K562 (cell line): ENCODE measurements around the gene TLE4. TPM values are rescaled to one million over a fixed set of nuclear protein-coding genes. Genes with fewer than 3 reads are reported as not detected.

Source experiments
- ATAC-seq: fragments of 200-7000 bp; cut with Tn5 transposase; 3 replicates; pipeline ENCODE4 v1.9.1; 2020; ENCODE audit warnings: moderate library complexity
- BruUV-seq: library from RNA; stranded (reverse); fragments of 400-500 nt; replicated peaks from 2 replicates; lab custom pipeline; 2021; lab: Mats Ljungman, UMichigan
- CTCF ChIA-PET: fragments of 300-600 bp; formaldehyde crosslinking; extraction: SDS; loops from one replicate; lab custom pipeline; 2021; ENCODE audit warnings: low intra/inter-chr PET ratio; lab: Yijun Ruan, JAX
- POLR2A ChIA-PET: fragments of 300-600, 350-650 bp; sonication (Branson Sonifier 250); formaldehyde crosslinking; extraction: SDS; loops from one replicate; lab custom pipeline; 2021; ENCODE audit warnings: antibody characterized with exemption, inconsistent platforms; lab: Yijun Ruan, JAX
- DNase-seq, 4 experiments: peaks; one replicate each; pipeline versions ENCODE4 v3.0.0 to v3.0.0-alpha.2; 2011 to 2018; ENCODE audit warnings: low spot score in 3 of 4, mixed read lengths in 3 of 4; ENCODE audit errors: extremely low read depth in 1 of 4
- FAIRE-seq: peaks from 2 replicates; lab custom pipeline; 2011; peaks lifted over from hg19 to GRCh38; lab: Jason Lieb, UNC
- H2AFZ ChIP-seq: 2 replicates; pipeline ENCODE4 v1.6.0; 2011; ENCODE audit warnings: low read depth, low read length, control low read depth, inconsistent platforms
- H3K27ac ChIP-seq: fragments of 200-600 bp; 3 replicates; pipeline ENCODE4 v1.8.0; 2011; ENCODE audit warnings: low read depth, mild to moderate bottlenecking, control low read depth, inconsistent platforms, low read length, moderate library complexity, mixed read lengths; ENCODE audit errors: extremely low read depth
- H3K27me3 ChIP-seq, 2 experiments: fragments of 300-600 bp in 1 of 2; 2 replicates in 1 of 2; 3 replicates in 1 of 2; pipeline versions ENCODE4 v1.6.0 to v1.8.0; 2011; ENCODE audit warnings: inconsistent platforms in 2 of 2, low read length in 2 of 2, mild to moderate bottlenecking in 1 of 2, mixed read lengths in 1 of 2, moderate library complexity in 1 of 2; ENCODE audit not compliant: control insufficient read depth in 2 of 2, insufficient read depth in 2 of 2
- H3K36me3 ChIP-seq: fragments of 300-600 bp; 3 replicates; pipeline ENCODE4 v1.8.0; 2011; ENCODE audit warnings: mild to moderate bottlenecking, low read length, inconsistent platforms; ENCODE audit not compliant: control insufficient read depth, insufficient read depth
- H3K4me1 ChIP-seq, 2 experiments: fragments of 200-600 bp in 1 of 2; replicated peaks in 1 of 2; 2 replicates in 1 of 2; 3 replicates in 1 of 2; pipeline versions ENCODE4 v1.5.1 to v1.8.0; 2011; ENCODE audit warnings: inconsistent platforms in 2 of 2, low read length in 2 of 2, mild to moderate bottlenecking in 1 of 2, mixed read lengths in 1 of 2, moderate library complexity in 1 of 2; ENCODE audit not compliant: control insufficient read depth in 2 of 2, insufficient read depth in 2 of 2
- H3K4me2 ChIP-seq: 2 replicates; pipeline ENCODE4 v1.6.1; 2011; ENCODE audit warnings: low read length, control low read depth, inconsistent platforms, mixed read lengths; ENCODE audit not compliant: insufficient read depth
- H3K4me3 ChIP-seq: fragments of 200-600 bp; sonication (generic), shearing (Covaris generic); 2 replicates; pipeline ENCODE4 v1.5.1; 2016; ENCODE audit warnings: control low read depth, inconsistent platforms
- H3K79me2 ChIP-seq: fragments of 200-600 bp; 3 replicates; pipeline ENCODE4 v1.8.0; 2011; ENCODE audit warnings: low read length, inconsistent platforms; ENCODE audit not compliant: control insufficient read depth, insufficient read depth
- H3K9ac ChIP-seq, 2 experiments: 2 replicates each; pipeline versions ENCODE4 v1.6.0 to v1.6.1; 2011; ENCODE audit warnings: low read depth in 2 of 2, low read length in 2 of 2, control low read depth in 1 of 2, inconsistent platforms in 1 of 2, mild to moderate bottlenecking in 1 of 2, mixed read lengths in 1 of 2; ENCODE audit not compliant: insufficient read depth in 1 of 2
- H3K9me1 ChIP-seq: one replicate; pipeline ENCODE4 v1.6.0; 2011; ENCODE audit warnings: inconsistent platforms, mild to moderate bottlenecking, low read length, moderate library complexity; ENCODE audit not compliant: control insufficient read depth, insufficient read depth
- H3K9me3 ChIP-seq: replicated peaks from 2 replicates; pipeline ENCODE4 v1.5.1; 2011; ENCODE audit warnings: low read depth, low read length, inconsistent platforms; ENCODE audit not compliant: control insufficient read depth, insufficient read depth
- H4K20me1 ChIP-seq: replicated peaks from 2 replicates; pipeline ENCODE4 v1.6.1; 2011; ENCODE audit warnings: low read length, inconsistent platforms, mixed read lengths; ENCODE audit not compliant: control insufficient read depth, insufficient read depth
- ATF1 ChIP-seq, 2 experiments: fragments of 450-650 bp in 1 of 2; IDR thresholded peaks; 2 replicates each; pipeline ENCODE4 v1.6.1; 2016; ENCODE audit warnings: missing compliant biosample characterization in 1 of 2, missing genetic modification characterization in 1 of 2
- CBX2 ChIP-seq: fragments of 200-600 bp; sonication (generic); IDR thresholded peaks from one replicate; pipeline ENCODE4 v1.6.1; 2012; ENCODE audit warnings: mild to moderate bottlenecking, low read length, inconsistent platforms; ENCODE audit not compliant: insufficient read depth, poor library complexity, severe bottlenecking
- DPF2 ChIP-seq: fragments of 450-650 bp; IDR thresholded peaks from 2 replicates; pipeline ENCODE4 v1.6.1; 2016
- FOXK1 ChIP-seq: sonication (generic); formaldehyde crosslinking; IDR thresholded peaks from 2 replicates; pipeline ENCODE4 v1.8.0; 2022; ENCODE audit warnings: missing genetic modification reagents, mild to moderate bottlenecking, borderline replicate concordance
- HDAC1 ChIP-seq, 2 experiments: fragments of 450-650 bp; IDR thresholded peaks; 2 replicates each; pipeline ENCODE4 v1.6.1; 2016 to 2017; ENCODE audit warnings: inconsistent platforms in 1 of 2, mild to moderate bottlenecking in 1 of 2, moderate library complexity in 1 of 2
- MAFG ChIP-seq: fragments of 450-650 bp; conservative IDR thresholded peaks from 2 replicates; pipeline ENCODE4 v1.6.1; 2016; ENCODE audit warnings: missing genetic modification characterization, missing compliant biosample characterization
- NFE2L1 ChIP-seq: fragments of 450-650 bp; IDR thresholded peaks from 2 replicates; pipeline ENCODE4 v1.6.1; 2016; ENCODE audit warnings: missing genetic modification characterization, low read depth, mild to moderate bottlenecking, missing compliant biosample characterization, moderate library complexity, borderline replicate concordance
- RFX1 ChIP-seq: fragments of 450-650 bp; IDR thresholded peaks from 2 replicates; pipeline ENCODE4 v1.6.1; 2016; ENCODE audit warnings: mild to moderate bottlenecking, moderate library complexity
- SAFB ChIP-seq: fragments of 200-400 bp; formaldehyde crosslinking; IDR thresholded peaks from 2 replicates; pipeline ENCODE4 v1.6.1; 2017; ENCODE audit warnings: low read depth, low read length, borderline replicate concordance
- SOX6 ChIP-seq: fragments of 450-650 bp; IDR thresholded peaks from 2 replicates; pipeline ENCODE4 v1.6.1; 2014; ENCODE audit warnings: mild to moderate bottlenecking
- SPI1 ChIP-seq: IDR thresholded peaks from 2 replicates; pipeline ENCODE4 v1.6.1; 2011; ENCODE audit warnings: low read depth, low read length, control low read depth, borderline replicate concordance
- XRCC4 ChIP-seq: IDR thresholded peaks from one replicate; pipeline ENCODE4 v1.6.1; 2011; ENCODE audit not compliant: insufficient read depth, insufficient read length; ENCODE audit errors: extremely low read depth
- ZNF324 ChIP-seq: fragments of 250-450 bp; sonication (Bioruptor Pico); IDR thresholded peaks from 2 replicates; pipeline ENCODE4 v1.4.0; 2020; ENCODE audit warnings: mild to moderate bottlenecking
- WGBS: fragments of 100-300 bp; shearing (Covaris generic); methylation state at CpG from one replicate; pipeline ENCODE4 v1.1.6; 2016; ENCODE audit warnings: low coverage, mixed read lengths; ENCODE audit not compliant: insufficient coverage; ENCODE audit errors: missing lambda C conversion rate; 5-methylcytosine and 5-hydroxymethylcytosine counted together
- in situ Hi-C: fragments of 300-500 bp; cut with MboI; formaldehyde crosslinking; loops from 4 replicates; pipeline ENCODE4 v1.15.0; 2018; ENCODE audit warnings: inconsistent platforms, mixed read lengths
- intact Hi-C: fragments of 100-400 bp; cut with micrococcal nuclease; formaldehyde crosslinking; loops from 2 replicates; pipeline ENCODE4 v1.14.2; 2022
- polyA plus RNA-seq, 8 experiments: library from polyadenylated mRNA; depleted of rRNA in 4 of 8; stranded (reverse) in 5 of 8; unstranded in 3 of 8; fragments of >200 nt; fragmentation: Nextera tagmentation in 2 of 8; fragmentation: Illumina TruSeq in 1 of 8; extraction: Ambion mirVana in 2 of 8; extraction: Trizol in 1 of 8; gene quantifications; 2 replicates each; pipeline versions ENCODE4 v1.2.1 to v1.2.3, GENCODE V29; 2011 to 2014; ENCODE audit warnings: inconsistent platforms in 1 of 8, missing spikeins in 1 of 8
- total RNA-seq, 7 experiments: library from RNA; depleted of rRNA in 6 of 7; stranded (reverse); fragments of >200 nt in 6 of 7; fragmentation: Illumina TruSeq in 2 of 7; extraction: Trizol in 2 of 7; gene quantifications; 2 replicates each; pipeline versions ENCODE4 v1.2.1 to v1.2.3, GENCODE V29; 2011 to 2021; ENCODE audit warnings: low replicate concordance in 1 of 7

TLE4 gene
- total and polyA plus RNA-seq, 9 of the 15 experiments (the other 6 are each of a cell fraction or from before 2014, with no cell fraction given), result 1.1 to 8.8 (median 5.7) TPM

DNA sequence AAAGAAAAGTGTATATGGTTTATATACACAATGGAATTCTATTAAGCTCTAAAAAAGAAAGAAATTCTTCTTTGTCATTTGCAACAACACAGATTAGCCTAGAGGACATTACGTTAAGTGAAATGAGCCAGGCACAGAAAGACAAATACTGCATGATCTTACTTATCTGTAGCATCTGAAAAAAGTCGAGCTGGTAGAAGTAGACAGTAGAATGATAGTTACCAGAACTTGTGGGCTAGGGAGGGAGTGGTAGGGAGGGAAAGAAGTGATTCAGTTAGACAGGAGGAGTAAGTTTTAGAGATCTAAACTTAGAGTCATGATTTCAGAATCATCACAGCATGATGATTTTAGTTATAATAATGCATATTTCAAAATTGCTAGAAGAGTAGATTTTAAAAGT lies 184.6 kb downstream of the TLE4 start:
- no TSS peak for BruUV-seq
- no peaks in the 10 kb centered on the region for H3K9me1 ChIP-seq
- H2AFZ ChIP-seq, result no peak overlapping the region
- no peaks in the 10 kb centered on the region for H3K27me3 ChIP-seq
- no peaks in the 10 kb centered on the region for H3K36me3 ChIP-seq
- POLR2A ChIA-PET, result no interaction called here
- FAIRE-seq (no peak), ATAC-seq (no peak), DNase-seq (no peak)
- CTCF ChIA-PET, result no interaction called here
- H3K4me2 ChIP-seq, result no peak overlapping the region
- no peaks in the 10 kb centered on the region for H3K79me2 ChIP-seq
- whole genome bisulfite sequencing, result 0% methylated on average over 2 of the region's 2 CpGs
- no peak for TF ChIP-seq HDAC1 (IDR thresholded peaks at IDR 0.05)
- no peak for TF ChIP-seq CBX2
- H3K4me1 ChIP-seq, result no peaks in the 10 kb centered on the region
- H3K27ac ChIP-seq, result no peak overlapping the region
- H3K9me3 ChIP-seq, result no peaks in the 10 kb centered on the region
- H3K4me3 ChIP-seq, result no peak overlapping the region
- intact Hi-C loops, result no loop called here
- no peak overlapping the region for H3K9ac ChIP-seq
- in situ Hi-C loops, result no loop called here
- no peaks in the 10 kb centered on the region for H4K20me1 ChIP-seq

DNA sequence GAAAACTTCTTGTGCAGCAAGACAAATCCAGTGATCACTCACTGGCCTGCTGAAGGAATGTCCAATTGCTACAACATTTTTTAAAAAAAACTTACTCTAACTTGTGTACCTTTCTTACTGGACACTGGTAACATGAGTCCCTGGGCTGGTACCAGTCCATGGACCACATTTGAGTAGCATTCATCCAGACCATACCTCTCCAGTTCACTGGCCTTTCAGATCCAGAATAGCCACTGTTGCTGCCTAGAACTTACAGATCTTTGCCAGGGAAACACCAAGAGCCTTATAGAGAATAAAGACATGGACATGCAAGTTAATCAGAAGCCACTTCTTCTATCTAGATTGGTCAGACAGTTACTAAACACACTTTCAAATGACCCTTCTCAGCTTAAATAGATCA lies 185.3 kb downstream of the TLE4 start:
- Histone ChIP-seq H3K9ac (no peak overlapping the region), H3K79me2 (no peaks in the 10 kb centered on the region), H3K4me2 (no peak overlapping the region), H3K9me3 (no peaks in the 10 kb centered on the region), H3K27me3 (no peaks in the 10 kb centered on the region), H3K36me3 (no peaks in the 10 kb centered on the region), H3K27ac (no peak overlapping the region), H2AFZ (no peak overlapping the region), H3K4me1 (no peaks in the 10 kb centered on the region), H4K20me1 (no peaks in the 10 kb centered on the region), H3K4me3 (no peak overlapping the region), H3K9me1 (no peaks in the 10 kb centered on the region)
- BruUV-seq, result no TSS peak
- in situ Hi-C loops, result no loop called here
- no peak for TF ChIP-seq SPI1
- TF ChIP-seq ZNF324 (CRISPR knock-in tag), result no peak
- no peak for TF ChIP-seq MAFG
- no peak for TF ChIP-seq SOX6
- TF ChIP-seq XRCC4, result no peak
- no peak for TF ChIP-seq FOXK1
- no peak for TF ChIP-seq RFX1
- no peak for TF ChIP-seq ATF1 (CRISPR knock-in tag; IDR thresholded peaks at IDR 0.05)
- TF ChIP-seq ATF1 (tag; IDR thresholded peaks at IDR 0.05), result no peak
- TF ChIP-seq NFE2L1 (tag), result no peak
- TF ChIP-seq DPF2, result no peak
- no peak for TF ChIP-seq SAFB
- FAIRE-seq (no peak), DNase-seq (no peak), ATAC-seq (no peak)
- POLR2A ChIA-PET, result no interaction called here
- CTCF ChIA-PET, result no interaction called here
- intact Hi-C loops, result no loop called here
